SK-N-SH (cell line): ENCODE data around the gene SIRT2. TPM values are rescaled to one million over a fixed set of nuclear protein-coding genes. Genes with fewer than 3 reads are reported as not detected.

ENCODE experiments used
- CTCF ChIA-PET: fragments of 300-600, 350-600 bp; formaldehyde crosslinking; extraction: SDS; loops from one replicate; lab custom pipeline; 2021; lab: Yijun Ruan, JAX
- POLR2A ChIA-PET: fragments of 350-600 bp; sonication (Branson Sonifier 250); formaldehyde crosslinking; extraction: SDS; loops from one replicate; lab custom pipeline; 2020; ENCODE audit warnings: antibody characterized with exemption, inconsistent platforms; lab: Yijun Ruan, JAX
- DNase-seq: peaks from one replicate; pipeline ENCODE4 v3.0.0; 2012
- H2AFZ ChIP-seq: fragments of 200-600 bp; sonication (generic); 2 replicates; pipeline ENCODE4 v1.8.1; 2016; ENCODE audit warnings: antibody characterized with exemption, mild to moderate bottlenecking, low read depth
- H3F3A ChIP-seq: fragments of 200-600 bp; sonication (generic); replicated peaks from 2 replicates; pipeline ENCODE3; 2016; ENCODE audit warnings: antibody characterized with exemption, mild to moderate bottlenecking; ENCODE audit not compliant: insufficient read depth
- H3K27ac ChIP-seq, 2 experiments: fragments of 200-500 bp in 1 of 2; fragments of 200-600 bp in 1 of 2; sonication (Bioruptor generic) in 1 of 2; sonication (generic), shearing (Covaris generic) in 1 of 2; 2 replicates each; pipeline versions ENCODE4 v1.5.1 to v1.6.1; 2014 to 2016; ENCODE audit warnings: low read depth in 2 of 2, inconsistent platforms in 1 of 2, low read length in 1 of 2, mild to moderate bottlenecking in 1 of 2, mixed read lengths in 1 of 2
- H3K27me3 ChIP-seq: fragments of 200-600 bp; sonication (generic), shearing (Covaris generic); 2 replicates; pipeline ENCODE4 v1.6.1; 2016; ENCODE audit warnings: mixed run types; ENCODE audit not compliant: insufficient read depth
- H3K36me3 ChIP-seq, 2 experiments: fragments of 200-500 bp in 1 of 2; fragments of 200-600 bp in 1 of 2; sonication (Bioruptor generic) in 1 of 2; sonication (generic) in 1 of 2; replicated peaks in 1 of 2; 2 replicates each; pipeline versions ENCODE3 to v1.5.1; 2014 to 2016; ENCODE audit warnings: low read length in 1 of 2, mild to moderate bottlenecking in 1 of 2; ENCODE audit not compliant: insufficient read depth in 2 of 2, control insufficient read depth in 1 of 2
- H3K4me1 ChIP-seq, 2 experiments: fragments of 200-500 bp in 1 of 2; fragments of 200-600 bp in 1 of 2; sonication (Bioruptor generic) in 1 of 2; sonication (generic), shearing (Covaris generic) in 1 of 2; 2 replicates each; pipeline versions ENCODE4 v1.5.1 to v1.6.1; 2014 to 2016; ENCODE audit warnings: low read depth in 1 of 2, low read length in 1 of 2, mixed run types in 1 of 2; ENCODE audit not compliant: insufficient read depth in 2 of 2, control insufficient read depth in 1 of 2
- H3K4me2 ChIP-seq: fragments of 200-600 bp; sonication (generic), shearing (Covaris generic); 2 replicates; pipeline ENCODE4 v1.6.1; 2017; ENCODE audit warnings: mixed run types
- H3K4me3 ChIP-seq, 2 experiments: fragments of 200-500 bp in 1 of 2; fragments of 200-600 bp in 1 of 2; sonication (Bioruptor generic) in 1 of 2; sonication (generic), shearing (Covaris generic) in 1 of 2; 2 replicates each; pipeline versions ENCODE4 v1.5.1 to v1.8.1; 2014 to 2016; ENCODE audit warnings: low read depth in 2 of 2, inconsistent platforms in 1 of 2, low read length in 1 of 2, mild to moderate bottlenecking in 1 of 2, mixed read lengths in 1 of 2, moderate library complexity in 1 of 2
- H3K79me2 ChIP-seq: fragments of 200-600 bp; sonication (generic); 2 replicates; pipeline ENCODE4 v1.8.1; 2017; ENCODE audit warnings: mild to moderate bottlenecking; ENCODE audit not compliant: insufficient read depth
- H3K9ac ChIP-seq: fragments of 200-600 bp; sonication (generic); 2 replicates; pipeline ENCODE4 v1.6.1; 2017; ENCODE audit warnings: mixed run types
- H3K9me2 ChIP-seq: fragments of 200-600 bp; sonication (generic); 2 replicates; pipeline ENCODE4 v1.6.1; 2017; ENCODE audit warnings: mixed run types
- H3K9me3 ChIP-seq: fragments of 200-600 bp; sonication (generic); 2 replicates; pipeline ENCODE4 v1.6.1; 2017; ENCODE audit warnings: mixed run types, mild to moderate bottlenecking, moderate library complexity
- H4K20me1 ChIP-seq: fragments of 200-600 bp; sonication (generic); 2 replicates; pipeline ENCODE4 v1.6.1; 2017; ENCODE audit warnings: mild to moderate bottlenecking, mixed run types; ENCODE audit not compliant: insufficient read depth
- FOSL2 ChIP-seq: IDR thresholded peaks from 2 replicates; pipeline ENCODE4 v1.4.0; 2012; ENCODE audit warnings: low read depth, mild to moderate bottlenecking, moderate library complexity, borderline replicate concordance
- GABPA ChIP-seq: IDR thresholded peaks from 2 replicates; pipeline ENCODE4 v1.4.0; 2012; ENCODE audit warnings: low read depth, mild to moderate bottlenecking
- MEF2A ChIP-seq: IDR thresholded peaks from 2 replicates; pipeline ENCODE4 v1.4.0; 2012; ENCODE audit warnings: low read depth, borderline replicate concordance
- RAD21 ChIP-seq: IDR thresholded peaks from 2 replicates; pipeline ENCODE4 v1.6.1; 2012; ENCODE audit warnings: mild to moderate bottlenecking, low read length
- RCOR1 ChIP-seq: fragments of 150-350 bp; IDR thresholded peaks from 2 replicates; pipeline ENCODE4 v1.6.1; 2017; ENCODE audit warnings: antibody characterized with exemption, low read length
- RXRA ChIP-seq: IDR thresholded peaks from 2 replicates; pipeline ENCODE4 v1.4.0; 2012; ENCODE audit warnings: low read depth, mild to moderate bottlenecking, borderline replicate concordance
- SIN3A ChIP-seq: IDR thresholded peaks from 2 replicates; pipeline ENCODE4 v1.6.1; 2012; ENCODE audit warnings: low read depth, mild to moderate bottlenecking, low read length, moderate library complexity, borderline replicate concordance
- SMC3 ChIP-seq: IDR thresholded peaks from 2 replicates; pipeline ENCODE4 v1.6.1; 2012; ENCODE audit warnings: low read depth, low read length, improper control_type of control experiment
- TAF1 ChIP-seq: IDR thresholded peaks from 2 replicates; pipeline ENCODE4 v1.6.1; 2012; ENCODE audit warnings: low read depth, mild to moderate bottlenecking, low read length, moderate library complexity, borderline replicate concordance
- TEAD4 ChIP-seq: IDR thresholded peaks from 2 replicates; pipeline ENCODE4 v1.4.0; 2012; ENCODE audit warnings: mild to moderate bottlenecking, borderline replicate concordance; ENCODE audit not compliant: insufficient read depth
- YY1 ChIP-seq: IDR thresholded peaks from 2 replicates; pipeline ENCODE4 v1.4.0; 2012; ENCODE audit warnings: low read depth, mild to moderate bottlenecking
- WGBS: methylation state at CpG from one replicate; pipeline ENCODE4 v1.1.6; 2017; ENCODE audit warnings: low lambda C conversion rate; 5-methylcytosine and 5-hydroxymethylcytosine counted together
- polyA plus RNA-seq, 3 experiments: library from polyadenylated mRNA; depleted of rRNA; stranded (reverse); fragments of >200 nt; gene quantifications; 2 replicates each; pipeline ENCODE4 v1.2.3, GENCODE V29; 2012
- TF ChIP-seq, protein P1 (sequence below): IDR thresholded peaks from 2 replicates; pipeline ENCODE4 v1.4.0; 2012; ENCODE audit warnings: low read depth, borderline replicate concordance
- TF ChIP-seq, protein P2 (sequence below): fragments of 150-350 bp; IDR thresholded peaks from 2 replicates; pipeline ENCODE4 v1.6.1; 2016; ENCODE audit warnings: mild to moderate bottlenecking, low read depth, low read length
- TF ChIP-seq, protein P3 (sequence below): IDR thresholded peaks from 2 replicates; pipeline ENCODE4 v1.4.0; 2012; ENCODE audit warnings: low read depth
- TF ChIP-seq, protein P4 (sequence below): IDR thresholded peaks from 2 replicates; pipeline ENCODE4 v1.4.0; 2012; ENCODE audit warnings: low read depth, borderline replicate concordance
- TF ChIP-seq, protein P5 (sequence below): fragments of 150-350 bp; IDR thresholded peaks from 2 replicates; pipeline ENCODE4 v1.6.1; 2017; ENCODE audit warnings: antibody characterized with exemption, low read length, low read depth, borderline replicate concordance
- TF ChIP-seq, protein P6 (sequence below): fragments of 200-600 bp; sonication (generic); IDR thresholded peaks from 2 replicates; pipeline ENCODE4 v1.6.1; 2017; ENCODE audit warnings: antibody characterized with exemption, mild to moderate bottlenecking, moderate library complexity

The SIRT2 gene
- polyA plus RNA-seq, 1 of the 3 experiments (the other 2 are of a cell fraction), result 39.3 TPM

DNA sequence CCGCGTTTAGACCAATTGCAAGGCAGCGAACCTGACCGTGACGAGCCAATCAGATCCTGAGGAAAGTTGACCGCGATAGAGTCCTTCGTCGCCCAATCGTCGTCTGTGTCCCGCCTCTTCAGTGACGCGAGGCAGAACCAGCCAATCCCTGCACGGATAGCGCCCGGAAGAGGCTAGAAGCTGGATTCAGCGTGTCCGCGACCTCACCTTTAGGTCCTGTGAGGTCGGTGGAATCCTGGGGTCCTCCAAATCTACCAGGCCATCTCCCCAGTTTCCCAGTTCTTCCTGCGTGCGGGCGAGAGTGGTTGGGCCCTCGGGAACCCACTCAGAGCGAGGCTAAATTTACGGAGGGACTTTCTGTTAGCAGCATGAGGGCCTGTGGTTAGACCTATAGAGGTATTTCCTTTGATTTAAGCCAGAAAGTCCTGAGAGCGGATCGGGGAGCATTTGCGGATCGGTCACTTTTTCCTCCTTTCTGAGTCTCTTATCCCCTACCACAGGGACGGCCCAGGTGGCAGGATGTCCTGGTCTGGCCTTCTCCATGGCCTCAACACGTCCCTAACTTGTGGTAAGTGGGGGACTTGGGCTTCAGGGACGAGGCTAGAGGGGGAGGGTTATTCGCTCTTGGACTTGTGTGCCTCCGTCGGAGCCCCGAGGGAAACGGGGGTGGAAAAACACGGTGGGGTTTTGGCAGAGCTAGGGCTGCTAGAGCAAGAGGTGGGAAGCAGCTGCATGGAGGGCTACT lies 31.5 kb upstream of the SIRT2 start, which contains the start of gene MRPS12 (continued):
- TF ChIP-seq TAF1 (no peak), RCOR1 (0 out of 2 replicates have a peak, but pooled peaks have one; percentile 19), FOSL2 (no peak), GABPA (peak; percentile 76), RXRA (no peak), SMC3 (no peak), RAD21 (no peak)
- TF ChIP-seq, protein P1, sequence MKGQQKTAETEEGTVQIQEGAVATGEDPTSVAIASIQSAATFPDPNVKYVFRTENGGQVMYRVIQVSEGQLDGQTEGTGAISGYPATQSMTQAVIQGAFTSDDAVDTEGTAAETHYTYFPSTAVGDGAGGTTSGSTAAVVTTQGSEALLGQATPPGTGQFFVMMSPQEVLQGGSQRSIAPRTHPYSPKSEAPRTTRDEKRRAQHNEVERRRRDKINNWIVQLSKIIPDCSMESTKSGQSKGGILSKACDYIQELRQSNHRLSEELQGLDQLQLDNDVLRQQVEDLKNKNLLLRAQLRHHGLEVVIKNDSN, result peak; percentile 39; the same call in 1 of the 2 replicates
- TF ChIP-seq, protein P2, sequence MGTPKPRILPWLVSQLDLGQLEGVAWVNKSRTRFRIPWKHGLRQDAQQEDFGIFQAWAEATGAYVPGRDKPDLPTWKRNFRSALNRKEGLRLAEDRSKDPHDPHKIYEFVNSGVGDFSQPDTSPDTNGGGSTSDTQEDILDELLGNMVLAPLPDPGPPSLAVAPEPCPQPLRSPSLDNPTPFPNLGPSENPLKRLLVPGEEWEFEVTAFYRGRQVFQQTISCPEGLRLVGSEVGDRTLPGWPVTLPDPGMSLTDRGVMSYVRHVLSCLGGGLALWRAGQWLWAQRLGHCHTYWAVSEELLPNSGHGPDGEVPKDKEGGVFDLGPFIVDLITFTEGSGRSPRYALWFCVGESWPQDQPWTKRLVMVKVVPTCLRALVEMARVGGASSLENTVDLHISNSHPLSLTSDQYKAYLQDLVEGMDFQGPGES, result peak; percentile 61; the same call in 1 of the 2 replicates

DNA sequence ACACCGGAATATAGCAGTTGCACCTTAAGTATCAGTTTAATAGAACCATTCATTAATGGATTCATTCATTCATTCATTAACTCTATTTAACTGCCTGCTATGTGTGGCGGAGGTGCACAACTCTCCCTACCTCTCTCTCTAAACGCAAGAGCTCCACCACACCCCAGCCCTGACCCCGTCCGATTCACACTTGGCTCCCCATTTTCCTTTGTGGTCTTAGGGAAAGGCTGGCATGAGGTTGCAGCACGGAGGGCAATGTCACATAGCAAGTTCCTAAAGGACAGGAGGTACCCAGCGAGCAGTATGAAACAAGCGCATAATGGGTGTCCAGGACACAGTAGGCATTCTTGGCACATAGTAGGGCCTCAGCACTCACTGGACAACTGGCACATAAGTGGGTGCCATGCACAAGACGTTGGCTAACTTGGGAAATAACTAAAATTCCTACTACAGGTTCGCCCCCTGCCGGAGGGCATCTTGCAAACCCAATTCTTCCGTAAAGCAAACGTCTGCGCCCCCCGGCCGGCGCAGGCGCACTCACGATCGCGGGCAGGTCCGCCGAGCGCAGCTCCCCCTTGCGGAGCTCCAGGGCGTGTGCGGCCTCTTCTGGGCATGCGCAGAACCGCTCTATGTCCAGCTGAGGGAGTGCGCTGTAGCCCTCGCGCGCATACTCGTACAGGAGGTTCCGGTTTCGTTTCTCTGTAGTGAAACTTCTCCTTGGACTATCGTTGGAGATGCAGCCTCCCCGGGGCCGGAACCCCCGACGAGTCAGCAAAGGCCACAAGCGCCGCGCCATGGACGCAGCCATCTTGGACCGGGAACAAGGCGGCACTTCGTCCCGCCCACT lies 30.7 kb upstream of the SIRT2 start, which contains the start of gene SARS2:
SARS2 (minus strand) TSS at position 835 of the 847 bp plus-strand sequence; CDS start at position 808, 27 bp downstream.
- Histone ChIP-seq H3K27ac (peak within 1 kb of the TSS; percentile 87 to 92), H3K79me2 (peaks cover 53% of the 10 kb centered on the region), H3F3A (peaks cover 3% of the 10 kb centered on the region), H3K4me2 (peak within 1 kb of the TSS; percentile 93), H3K9me3 (no peaks in the 10 kb centered on the region), H4K20me1 (no peaks in the 10 kb centered on the region), H3K4me1 (peaks cover 0 to 11% of the 10 kb centered on the region in 2 experiments; a peak in 1 of 4 replicates), H2AFZ (peak within 1 kb of the TSS; percentile 76), H3K9me2 (no peaks in the 10 kb centered on the region), H3K4me3 (peak within 1 kb of the TSS; percentile 80 to 81), H3K9ac (peak within 1 kb of the TSS; percentile 85), H3K36me3 (peaks cover 11 to 29% of the 10 kb centered on the region in 2 experiments), H3K27me3 (no peaks in the 10 kb centered on the region)
- 11% methylated on average over 25 of the region's 49 CpGs for WGBS
- ChIA-PET CTCF (interaction anchor here (0.5 to 3.0 kb wide), 47 partner anchors 11 to 543 kb away, joined by 3 to 24 read pairs (median 4); partner anchors contain the start of genes CAPN12, CCER2, ECH1 and FAM98C), POLR2A (interaction anchor here (0.6 to 1.7 kb wide), 10 partner anchors 10 to 386 kb away, joined by 3 to 8 read pairs (median 4); partner anchors contain the start of gene ACTN4)
- peak; percentile 98 for DNase-seq
- peak; percentile 98 for TF ChIP-seq YY1
- TF ChIP-seq MEF2A, result no peak
- TF ChIP-seq, protein P3, sequence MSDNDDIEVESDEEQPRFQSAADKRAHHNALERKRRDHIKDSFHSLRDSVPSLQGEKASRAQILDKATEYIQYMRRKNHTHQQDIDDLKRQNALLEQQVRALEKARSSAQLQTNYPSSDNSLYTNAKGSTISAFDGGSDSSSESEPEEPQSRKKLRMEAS, result peak; percentile 35; the same call in 1 of the 2 replicates
- TF ChIP-seq, protein P2, result no peak
- TF ChIP-seq SIN3A, result no peak
- no peak for TF ChIP-seq FOSL2
- TF ChIP-seq RAD21, result peak; percentile 77
- TF ChIP-seq TEAD4, result peak; percentile 27; the same call in 1 of the 2 replicates
- TF ChIP-seq, protein P4, sequence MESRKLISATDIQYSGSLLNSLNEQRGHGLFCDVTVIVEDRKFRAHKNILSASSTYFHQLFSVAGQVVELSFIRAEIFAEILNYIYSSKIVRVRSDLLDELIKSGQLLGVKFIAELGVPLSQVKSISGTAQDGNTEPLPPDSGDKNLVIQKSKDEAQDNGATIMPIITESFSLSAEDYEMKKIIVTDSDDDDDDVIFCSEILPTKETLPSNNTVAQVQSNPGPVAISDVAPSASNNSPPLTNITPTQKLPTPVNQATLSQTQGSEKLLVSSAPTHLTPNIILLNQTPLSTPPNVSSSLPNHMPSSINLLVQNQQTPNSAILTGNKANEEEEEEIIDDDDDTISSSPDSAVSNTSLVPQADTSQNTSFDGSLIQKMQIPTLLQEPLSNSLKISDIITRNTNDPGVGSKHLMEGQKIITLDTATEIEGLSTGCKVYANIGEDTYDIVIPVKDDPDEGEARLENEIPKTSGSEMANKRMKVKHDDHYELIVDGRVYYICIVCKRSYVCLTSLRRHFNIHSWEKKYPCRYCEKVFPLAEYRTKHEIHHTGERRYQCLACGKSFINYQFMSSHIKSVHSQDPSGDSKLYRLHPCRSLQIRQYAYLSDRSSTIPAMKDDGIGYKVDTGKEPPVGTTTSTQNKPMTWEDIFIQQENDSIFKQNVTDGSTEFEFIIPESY, result no peak
- peak; percentile 92 for TF ChIP-seq TAF1
- TF ChIP-seq, protein P5, sequence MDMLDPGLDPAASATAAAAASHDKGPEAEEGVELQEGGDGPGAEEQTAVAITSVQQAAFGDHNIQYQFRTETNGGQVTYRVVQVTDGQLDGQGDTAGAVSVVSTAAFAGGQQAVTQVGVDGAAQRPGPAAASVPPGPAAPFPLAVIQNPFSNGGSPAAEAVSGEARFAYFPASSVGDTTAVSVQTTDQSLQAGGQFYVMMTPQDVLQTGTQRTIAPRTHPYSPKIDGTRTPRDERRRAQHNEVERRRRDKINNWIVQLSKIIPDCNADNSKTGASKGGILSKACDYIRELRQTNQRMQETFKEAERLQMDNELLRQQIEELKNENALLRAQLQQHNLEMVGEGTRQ, result no peak
- TF ChIP-seq, protein P6, sequence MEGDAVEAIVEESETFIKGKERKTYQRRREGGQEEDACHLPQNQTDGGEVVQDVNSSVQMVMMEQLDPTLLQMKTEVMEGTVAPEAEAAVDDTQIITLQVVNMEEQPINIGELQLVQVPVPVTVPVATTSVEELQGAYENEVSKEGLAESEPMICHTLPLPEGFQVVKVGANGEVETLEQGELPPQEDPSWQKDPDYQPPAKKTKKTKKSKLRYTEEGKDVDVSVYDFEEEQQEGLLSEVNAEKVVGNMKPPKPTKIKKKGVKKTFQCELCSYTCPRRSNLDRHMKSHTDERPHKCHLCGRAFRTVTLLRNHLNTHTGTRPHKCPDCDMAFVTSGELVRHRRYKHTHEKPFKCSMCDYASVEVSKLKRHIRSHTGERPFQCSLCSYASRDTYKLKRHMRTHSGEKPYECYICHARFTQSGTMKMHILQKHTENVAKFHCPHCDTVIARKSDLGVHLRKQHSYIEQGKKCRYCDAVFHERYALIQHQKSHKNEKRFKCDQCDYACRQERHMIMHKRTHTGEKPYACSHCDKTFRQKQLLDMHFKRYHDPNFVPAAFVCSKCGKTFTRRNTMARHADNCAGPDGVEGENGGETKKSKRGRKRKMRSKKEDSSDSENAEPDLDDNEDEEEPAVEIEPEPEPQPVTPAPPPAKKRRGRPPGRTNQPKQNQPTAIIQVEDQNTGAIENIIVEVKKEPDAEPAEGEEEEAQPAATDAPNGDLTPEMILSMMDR, result peak; percentile 99
- peak; percentile 67 for TF ChIP-seq SMC3
